ENCODE data around the gene TBC1D22A.

GRCh38 chr22:46757104-46757503, 5.3 kb upstream of the TBC1D22A start:
- TF ChIP-seq, protein P1, sequence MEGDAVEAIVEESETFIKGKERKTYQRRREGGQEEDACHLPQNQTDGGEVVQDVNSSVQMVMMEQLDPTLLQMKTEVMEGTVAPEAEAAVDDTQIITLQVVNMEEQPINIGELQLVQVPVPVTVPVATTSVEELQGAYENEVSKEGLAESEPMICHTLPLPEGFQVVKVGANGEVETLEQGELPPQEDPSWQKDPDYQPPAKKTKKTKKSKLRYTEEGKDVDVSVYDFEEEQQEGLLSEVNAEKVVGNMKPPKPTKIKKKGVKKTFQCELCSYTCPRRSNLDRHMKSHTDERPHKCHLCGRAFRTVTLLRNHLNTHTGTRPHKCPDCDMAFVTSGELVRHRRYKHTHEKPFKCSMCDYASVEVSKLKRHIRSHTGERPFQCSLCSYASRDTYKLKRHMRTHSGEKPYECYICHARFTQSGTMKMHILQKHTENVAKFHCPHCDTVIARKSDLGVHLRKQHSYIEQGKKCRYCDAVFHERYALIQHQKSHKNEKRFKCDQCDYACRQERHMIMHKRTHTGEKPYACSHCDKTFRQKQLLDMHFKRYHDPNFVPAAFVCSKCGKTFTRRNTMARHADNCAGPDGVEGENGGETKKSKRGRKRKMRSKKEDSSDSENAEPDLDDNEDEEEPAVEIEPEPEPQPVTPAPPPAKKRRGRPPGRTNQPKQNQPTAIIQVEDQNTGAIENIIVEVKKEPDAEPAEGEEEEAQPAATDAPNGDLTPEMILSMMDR (IDR thresholded peaks at IDR 0.05; ENCODE audit: poor library complexity, severe bottlenecking) = no peak
- TF ChIP-seq POLR2AphosphoS5 (IDR thresholded peaks at IDR 0.05) (no peak), EZH2 (IDR thresholded peaks at IDR 0.05; ENCODE audit: borderline replicate concordance, insufficient read depth, low read length, poor library complexity, severe bottlenecking) (no peak), SMC3 (conservative IDR thresholded peaks at IDR 0.05; ENCODE audit: poor library complexity) (no peak), MXI1 (conservative IDR thresholded peaks at IDR 0.05; ENCODE audit: poor library complexity, severe bottlenecking) (no peak), RAD21 (conservative IDR thresholded peaks at IDR 0.05) (no peak), EP300 (conservative IDR thresholded peaks at IDR 0.05; ENCODE audit: poor library complexity, severe bottlenecking) (no peak)
- TF ChIP-seq, protein P2, sequence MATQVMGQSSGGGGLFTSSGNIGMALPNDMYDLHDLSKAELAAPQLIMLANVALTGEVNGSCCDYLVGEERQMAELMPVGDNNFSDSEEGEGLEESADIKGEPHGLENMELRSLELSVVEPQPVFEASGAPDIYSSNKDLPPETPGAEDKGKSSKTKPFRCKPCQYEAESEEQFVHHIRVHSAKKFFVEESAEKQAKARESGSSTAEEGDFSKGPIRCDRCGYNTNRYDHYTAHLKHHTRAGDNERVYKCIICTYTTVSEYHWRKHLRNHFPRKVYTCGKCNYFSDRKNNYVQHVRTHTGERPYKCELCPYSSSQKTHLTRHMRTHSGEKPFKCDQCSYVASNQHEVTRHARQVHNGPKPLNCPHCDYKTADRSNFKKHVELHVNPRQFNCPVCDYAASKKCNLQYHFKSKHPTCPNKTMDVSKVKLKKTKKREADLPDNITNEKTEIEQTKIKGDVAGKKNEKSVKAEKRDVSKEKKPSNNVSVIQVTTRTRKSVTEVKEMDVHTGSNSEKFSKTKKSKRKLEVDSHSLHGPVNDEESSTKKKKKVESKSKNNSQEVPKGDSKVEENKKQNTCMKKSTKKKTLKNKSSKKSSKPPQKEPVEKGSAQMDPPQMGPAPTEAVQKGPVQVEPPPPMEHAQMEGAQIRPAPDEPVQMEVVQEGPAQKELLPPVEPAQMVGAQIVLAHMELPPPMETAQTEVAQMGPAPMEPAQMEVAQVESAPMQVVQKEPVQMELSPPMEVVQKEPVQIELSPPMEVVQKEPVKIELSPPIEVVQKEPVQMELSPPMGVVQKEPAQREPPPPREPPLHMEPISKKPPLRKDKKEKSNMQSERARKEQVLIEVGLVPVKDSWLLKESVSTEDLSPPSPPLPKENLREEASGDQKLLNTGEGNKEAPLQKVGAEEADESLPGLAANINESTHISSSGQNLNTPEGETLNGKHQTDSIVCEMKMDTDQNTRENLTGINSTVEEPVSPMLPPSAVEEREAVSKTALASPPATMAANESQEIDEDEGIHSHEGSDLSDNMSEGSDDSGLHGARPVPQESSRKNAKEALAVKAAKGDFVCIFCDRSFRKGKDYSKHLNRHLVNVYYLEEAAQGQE (IDR thresholded peaks at IDR 0.05; ENCODE audit: borderline replicate concordance) = no peak
